A172 (cell line): ENCODE measurements around the gene CLIP2. TPM values are rescaled to one million over a fixed set of nuclear protein-coding genes. Genes with fewer than 3 reads are reported as not detected.
"Not testable (repeated sequence)": the region's sequence is repeated elsewhere in the genome, so short reads cannot be mapped to it uniquely, and the experiment has no call there.

Experiments
- DNase-seq: peaks from one replicate; pipeline ENCODE4 v3.0.0-alpha.2; 2015; ENCODE audit warnings: low spot score
- total RNA-seq: library from RNA; depleted of rRNA; stranded (reverse); fragments of >200 nt; shearing (Covaris generic); gene quantifications from 2 replicates; pipeline ENCODE4 v1.2.3, GENCODE V29; 2014

CLIP2 gene
- total RNA-seq, 1 experiment from 2014 or later: 43.9 TPM

DNA sequence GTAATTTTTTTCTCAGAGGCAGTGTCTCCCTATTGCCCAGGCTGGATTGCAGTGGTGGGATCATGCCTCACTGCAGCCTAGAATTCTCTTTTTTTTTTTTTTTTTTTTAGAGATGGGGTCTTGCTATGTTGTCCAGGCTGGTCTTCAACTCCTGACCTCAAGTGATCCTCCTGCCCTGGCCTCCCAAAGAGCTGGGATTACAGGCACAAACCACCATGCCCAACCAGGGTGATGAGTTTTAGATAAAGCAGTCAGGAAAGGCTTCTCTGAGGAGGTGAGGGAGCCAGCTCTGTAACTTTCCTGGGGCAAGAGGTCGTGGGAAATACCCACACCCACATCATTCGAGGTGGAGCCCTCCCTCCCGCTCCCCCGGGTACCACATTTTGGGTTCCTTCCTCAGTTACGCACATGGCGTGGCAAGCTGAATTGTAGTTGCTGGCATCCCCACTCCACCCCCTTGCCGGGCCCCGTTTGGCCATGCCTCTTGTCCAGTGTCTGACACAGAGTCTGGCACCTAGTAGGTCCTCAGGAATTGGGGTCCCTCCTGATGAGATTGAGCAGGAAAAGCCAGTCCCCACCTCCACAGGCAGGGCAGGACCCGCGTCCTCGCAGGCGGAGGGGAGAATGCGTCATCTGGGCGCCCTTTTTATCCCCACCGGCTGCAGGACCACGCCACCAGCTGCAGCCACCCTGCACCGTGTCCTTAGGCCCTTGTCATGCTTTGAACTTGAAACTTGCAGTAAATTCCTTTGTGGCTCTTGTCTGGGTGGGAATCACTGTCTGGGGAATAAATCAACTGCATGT, 43.4 kb downstream of the CLIP2 start:
- no peak for DNase-seq

DNA sequence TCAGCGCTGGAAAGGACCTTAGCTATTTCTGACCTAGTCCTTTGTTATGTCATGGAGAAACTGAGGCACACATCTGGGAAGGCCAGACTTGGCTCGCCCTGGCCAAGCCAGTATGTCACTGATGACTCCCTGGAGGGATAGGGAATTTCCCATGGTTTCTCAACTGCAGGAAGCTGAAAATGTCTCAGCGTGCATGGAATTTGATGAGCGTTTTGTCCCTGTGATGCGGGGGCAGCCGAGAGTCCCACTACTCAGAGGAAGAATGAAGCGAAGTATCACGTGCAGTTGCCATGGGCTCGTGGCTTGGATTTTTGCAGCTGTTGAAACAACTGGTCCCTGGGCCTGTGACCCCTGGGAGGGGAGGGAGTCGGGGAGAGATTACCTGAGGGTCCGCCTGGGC, 44.8 kb downstream of the CLIP2 start:
- DNase-seq: peak; percentile 82

DNA sequence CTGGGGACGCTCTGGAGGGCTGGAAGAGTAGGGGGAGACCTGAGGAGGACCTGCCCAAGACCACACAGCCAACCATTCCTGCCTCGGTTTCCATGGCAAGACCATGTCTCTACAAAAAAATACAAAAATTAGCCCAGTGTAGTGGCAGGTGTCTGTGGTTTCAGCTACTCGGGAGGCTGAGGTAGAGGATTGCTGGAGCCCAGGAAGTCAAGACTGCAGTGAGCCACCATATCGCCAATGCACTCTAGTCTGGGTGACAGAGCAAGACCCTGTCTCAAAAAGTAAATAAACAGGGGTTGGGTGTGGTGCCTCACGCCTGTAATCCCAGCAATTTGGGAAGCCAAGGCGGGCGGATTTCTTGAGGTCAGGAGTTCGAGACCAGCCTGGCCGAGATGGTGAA, 48.7 kb downstream of the CLIP2 start:
- DNase-seq: no peak

DNA sequence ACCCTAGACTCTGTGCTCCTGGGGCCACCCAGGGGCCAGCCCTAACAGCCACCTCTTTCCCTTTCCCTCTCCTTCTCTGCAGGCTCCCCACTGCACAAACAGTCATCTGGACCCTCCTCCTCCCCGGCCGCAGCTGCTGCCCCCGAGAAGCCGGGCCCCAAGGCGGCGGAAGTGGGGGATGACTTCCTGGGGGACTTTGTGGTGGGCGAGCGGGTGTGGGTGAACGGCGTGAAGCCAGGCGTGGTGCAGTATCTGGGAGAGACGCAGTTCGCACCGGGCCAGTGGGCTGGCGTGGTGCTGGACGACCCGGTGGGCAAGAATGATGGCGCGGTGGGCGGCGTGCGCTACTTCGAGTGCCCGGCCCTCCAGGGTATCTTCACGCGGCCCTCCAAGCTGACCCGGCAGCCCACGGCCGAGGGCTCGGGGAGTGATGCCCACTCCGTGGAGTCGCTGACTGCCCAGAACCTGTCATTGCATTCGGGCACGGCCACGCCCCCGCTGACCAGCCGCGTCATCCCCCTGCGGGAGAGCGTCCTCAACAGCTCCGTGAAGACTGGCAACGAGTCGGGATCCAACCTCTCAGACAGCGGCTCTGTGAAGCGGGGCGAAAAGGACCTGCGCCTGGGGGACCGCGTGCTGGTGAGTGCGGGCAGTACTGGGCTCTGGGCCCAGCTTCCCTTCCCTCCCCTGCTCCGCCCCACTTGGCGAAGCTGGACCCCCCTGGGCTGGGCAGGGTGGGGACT, 49.3 kb downstream of the CLIP2 start:
- DNase-seq: no peak

DNA sequence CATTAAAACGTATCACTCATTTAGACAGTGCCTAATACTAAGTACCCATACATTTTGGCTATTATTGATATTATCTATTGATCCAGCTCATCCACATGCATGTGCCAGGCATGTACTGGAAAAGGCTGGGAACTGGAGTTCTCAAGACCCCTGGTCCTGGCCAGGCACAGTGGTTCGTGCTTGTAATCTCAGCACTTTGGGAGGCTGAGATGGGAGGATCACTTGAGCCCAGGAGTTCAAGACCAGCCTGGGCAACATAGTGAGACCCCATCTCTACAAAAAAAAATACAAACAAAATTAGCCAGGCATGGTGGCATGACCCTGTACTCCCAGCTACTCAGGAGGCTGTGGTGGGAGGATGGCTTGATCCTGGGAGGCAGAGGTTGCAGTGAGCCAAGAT, 50.4 kb downstream of the CLIP2 start:
- DNase-seq: not testable (repeated sequence)

DNA sequence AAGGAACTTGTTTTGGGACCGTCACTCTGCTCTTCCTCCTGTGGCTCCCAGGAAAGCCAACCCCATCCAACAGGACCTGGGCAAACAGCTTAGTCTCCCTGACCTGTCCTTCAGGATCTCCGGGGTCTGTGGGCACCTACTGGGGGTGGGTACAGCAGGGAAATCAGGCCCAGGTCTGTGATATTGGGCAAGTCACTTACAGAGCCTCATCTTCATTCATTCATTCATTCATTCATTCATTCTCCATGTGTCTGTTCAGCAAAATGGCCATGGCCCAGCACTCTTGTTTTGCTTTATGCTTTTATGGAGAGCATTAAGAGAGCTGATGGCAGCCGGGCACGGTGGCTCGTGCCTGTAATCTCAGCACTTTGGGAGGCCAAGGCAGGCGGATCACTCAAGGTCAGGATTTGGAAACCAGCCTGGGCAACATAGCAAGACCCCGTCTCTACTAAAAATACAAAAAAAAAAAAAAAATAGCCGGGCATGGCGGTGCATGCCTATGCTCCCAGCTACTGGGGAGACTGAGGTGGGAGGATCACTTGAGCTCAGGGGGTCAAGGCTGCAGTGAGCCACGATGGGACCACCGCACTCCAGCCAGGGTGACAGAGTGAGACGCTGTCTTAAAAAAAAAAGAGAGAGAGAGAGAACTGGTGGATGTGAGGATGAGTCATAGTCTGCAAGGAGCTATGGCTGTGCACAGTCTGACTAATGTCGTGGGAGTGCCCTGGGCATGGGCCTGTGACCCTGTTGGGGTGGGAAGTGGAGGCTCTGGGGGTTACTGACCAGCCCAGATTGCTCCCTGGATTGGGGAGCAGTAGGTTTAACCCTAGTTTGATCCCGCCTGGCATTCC, 54.3 kb downstream of the CLIP2 start:
- peak; percentile 95 for DNase-seq

DNA sequence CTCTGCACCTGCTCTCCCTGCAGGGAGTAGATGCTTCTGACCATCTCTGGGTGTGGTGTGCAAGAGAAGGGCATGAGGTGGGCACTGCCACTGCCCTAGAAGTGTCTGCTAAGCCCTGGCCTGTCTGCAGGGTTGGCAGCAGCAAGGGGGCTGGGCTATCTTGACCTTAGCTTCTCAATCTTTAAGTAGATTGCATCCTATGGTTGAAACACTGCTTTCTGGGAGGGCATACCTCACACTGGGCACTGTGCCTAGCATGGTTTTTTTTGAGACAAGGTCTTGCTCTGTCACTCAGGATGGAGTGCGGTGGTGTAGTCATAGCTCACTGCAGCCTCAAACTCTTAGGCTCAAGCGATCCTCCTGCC, 54.9 kb downstream of the CLIP2 start:
- peak; percentile 84 for DNase-seq

DNA sequence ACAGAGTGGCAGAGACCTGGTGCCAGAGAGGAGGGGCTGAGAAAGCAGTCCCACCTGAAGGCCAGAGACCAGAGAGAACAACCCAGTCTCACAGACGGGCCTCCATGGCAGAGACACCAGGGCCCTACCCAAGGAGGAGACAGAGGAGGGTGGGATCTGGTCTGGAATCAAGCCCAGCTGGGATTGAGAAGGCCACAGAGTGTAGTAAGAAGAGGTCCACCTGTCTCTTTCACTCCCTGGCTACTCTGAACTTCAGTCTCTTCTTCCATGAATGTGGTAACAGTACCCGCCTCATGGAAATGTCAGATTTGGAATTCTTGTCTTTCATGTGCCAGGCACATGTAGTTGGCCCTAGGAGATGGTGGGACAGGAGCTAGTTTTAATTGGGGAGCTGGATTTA, 55.6 kb downstream of the CLIP2 start:
- no peak for DNase-seq

DNA sequence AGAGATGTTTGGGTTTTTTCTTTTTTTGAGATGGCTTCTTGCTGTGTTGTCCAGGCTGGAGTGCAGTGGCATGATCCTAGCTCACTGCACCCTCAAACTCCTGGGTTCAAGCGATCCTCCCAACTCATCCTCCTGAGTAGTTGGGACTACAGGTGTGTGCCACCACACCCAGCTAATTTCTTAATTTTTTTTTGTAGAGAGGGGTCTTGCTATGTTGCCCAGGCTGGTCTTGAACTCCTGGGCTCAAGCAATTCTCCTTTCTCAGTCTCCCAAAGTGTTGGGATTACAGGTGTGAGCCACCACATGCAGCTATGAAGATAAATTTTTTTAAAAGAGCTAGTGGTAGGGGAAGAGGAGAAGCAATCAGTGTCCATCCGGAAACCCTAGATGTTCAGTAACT, 56.8 kb downstream of the CLIP2 start:
- DNase-seq: no peak

DNA sequence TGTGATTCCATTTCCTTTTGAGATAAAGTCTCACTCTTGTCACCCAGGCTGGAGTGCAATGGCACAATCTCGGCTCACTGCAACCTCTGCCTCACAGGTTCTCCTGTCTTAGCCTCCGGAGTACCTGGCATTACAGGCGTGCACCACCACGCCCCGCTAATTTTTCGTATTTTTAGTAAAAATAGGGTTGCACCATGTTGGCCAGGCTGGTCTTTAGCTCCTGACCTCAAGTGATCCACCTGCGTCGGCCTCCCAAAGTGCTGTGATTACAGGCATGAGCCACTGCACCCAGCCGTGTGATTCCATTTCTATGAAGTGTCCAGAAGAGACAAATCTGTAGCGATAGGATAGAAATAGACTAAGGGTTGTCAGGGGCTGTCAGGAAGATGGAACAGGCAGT, 60.4 kb downstream of the CLIP2 start:
- no peak for DNase-seq

DNA sequence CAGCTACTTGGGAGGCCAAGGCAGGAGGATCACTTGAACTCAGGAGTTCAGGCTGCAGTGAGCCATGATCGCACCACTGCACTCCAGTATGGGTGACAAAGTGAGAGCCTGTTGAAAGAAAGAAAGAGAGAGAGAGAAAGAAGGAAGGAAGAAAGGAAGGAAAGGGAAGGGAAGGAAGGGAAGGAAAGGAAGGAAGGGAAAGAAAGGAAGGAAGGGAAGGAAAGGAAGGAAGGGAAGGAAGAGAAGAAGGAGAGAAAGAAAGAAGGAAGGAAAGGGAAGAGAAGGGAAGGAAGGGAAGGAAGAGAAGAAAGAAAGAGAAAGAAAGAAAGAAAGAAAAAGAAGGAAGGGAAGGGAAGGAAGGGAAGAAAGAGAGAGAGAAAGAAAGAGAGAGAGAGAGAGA, 61.5 kb downstream of the CLIP2 start:
- no peak for DNase-seq

DNA sequence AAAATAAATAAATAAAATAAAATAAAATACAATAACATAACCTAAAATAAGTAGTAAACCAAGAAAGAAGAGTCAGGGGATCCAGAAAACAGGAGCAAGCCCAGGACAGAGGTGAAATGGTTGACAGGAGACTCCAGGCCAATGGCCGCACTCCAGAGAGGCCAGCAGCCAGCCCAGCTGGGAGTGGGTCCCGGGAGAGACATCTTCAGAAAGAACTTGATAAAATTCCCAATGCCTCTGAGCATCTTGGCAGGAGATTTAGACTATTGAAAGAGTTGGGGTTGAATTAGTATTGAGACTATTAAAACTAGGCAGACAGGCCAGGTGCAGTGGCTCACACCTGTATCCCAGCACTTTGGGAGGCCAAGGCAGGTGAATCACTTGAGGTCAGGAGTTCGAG, 62.6 kb downstream of the CLIP2 start:
- DNase-seq: no peak

DNA sequence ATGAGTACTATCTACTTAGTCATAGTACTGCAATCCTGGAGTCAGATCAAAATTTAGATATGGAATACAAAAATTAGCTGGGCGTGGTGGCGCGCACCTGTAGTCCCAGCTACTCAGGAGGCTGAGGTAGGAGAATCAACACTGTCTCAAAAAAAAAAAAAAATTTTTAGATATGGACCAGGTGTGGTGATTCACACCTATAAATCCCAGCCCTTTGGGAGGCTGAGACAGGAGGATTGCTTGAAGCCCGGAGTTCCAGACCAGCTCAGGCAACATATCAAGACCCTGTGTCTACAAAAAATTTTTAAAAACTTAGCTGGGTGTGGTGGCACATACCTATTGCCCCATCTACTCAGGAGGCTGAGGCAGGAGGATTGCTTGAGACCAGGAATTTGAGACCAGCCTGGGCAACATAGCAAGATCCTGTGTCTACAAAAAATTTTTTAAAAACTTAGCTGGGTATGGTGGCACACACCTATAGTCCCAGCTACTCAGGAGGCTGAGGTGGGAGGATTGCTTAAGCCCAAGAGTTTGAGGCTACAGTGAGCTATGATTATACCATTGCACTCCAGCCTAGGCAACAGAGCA, 63.4 kb downstream of the CLIP2 start:
- DNase-seq: not testable (repeated sequence)

DNA sequence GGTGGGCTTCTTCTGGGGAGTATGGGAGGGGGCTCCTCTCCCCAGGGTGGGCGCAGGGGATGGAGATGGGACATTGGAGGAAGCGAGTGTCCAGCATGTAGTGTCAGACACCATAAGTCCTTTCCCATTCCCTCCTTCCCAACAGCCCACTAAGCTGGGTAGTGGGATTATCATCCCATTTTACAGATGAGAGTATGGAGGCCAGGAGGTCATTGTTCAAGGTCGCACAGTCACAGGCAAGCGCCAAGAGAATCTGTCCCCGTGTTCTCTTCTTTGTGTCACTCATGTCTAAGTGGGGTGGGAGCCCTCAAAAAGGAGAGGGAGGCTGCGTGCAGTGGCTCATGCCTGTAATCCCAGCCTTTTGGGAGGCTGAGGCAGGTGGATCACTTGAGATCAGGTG, 64.8 kb downstream of the CLIP2 start:
- DNase-seq: no peak

DNA sequence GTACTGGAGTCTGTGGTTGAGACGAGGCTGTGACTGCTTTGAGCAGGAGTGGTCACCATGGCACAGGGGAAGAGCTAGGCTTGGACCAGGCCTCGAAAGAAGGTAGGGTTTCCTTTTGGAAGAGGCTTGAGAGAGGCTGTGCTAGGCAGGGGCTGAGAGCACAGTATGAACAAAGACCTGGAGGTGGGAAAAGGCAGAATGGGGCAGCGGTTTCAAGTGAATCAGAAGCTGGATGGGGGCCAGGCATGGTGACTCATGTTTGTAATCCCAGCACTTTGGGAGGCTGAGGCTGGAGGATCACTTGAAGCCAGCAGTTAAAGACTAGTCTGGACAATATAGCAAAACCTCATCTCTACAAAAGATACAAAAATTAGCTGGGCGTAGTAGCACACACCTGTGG, 65.9 kb downstream of the CLIP2 start:
- DNase-seq: peak; percentile 98

DNA sequence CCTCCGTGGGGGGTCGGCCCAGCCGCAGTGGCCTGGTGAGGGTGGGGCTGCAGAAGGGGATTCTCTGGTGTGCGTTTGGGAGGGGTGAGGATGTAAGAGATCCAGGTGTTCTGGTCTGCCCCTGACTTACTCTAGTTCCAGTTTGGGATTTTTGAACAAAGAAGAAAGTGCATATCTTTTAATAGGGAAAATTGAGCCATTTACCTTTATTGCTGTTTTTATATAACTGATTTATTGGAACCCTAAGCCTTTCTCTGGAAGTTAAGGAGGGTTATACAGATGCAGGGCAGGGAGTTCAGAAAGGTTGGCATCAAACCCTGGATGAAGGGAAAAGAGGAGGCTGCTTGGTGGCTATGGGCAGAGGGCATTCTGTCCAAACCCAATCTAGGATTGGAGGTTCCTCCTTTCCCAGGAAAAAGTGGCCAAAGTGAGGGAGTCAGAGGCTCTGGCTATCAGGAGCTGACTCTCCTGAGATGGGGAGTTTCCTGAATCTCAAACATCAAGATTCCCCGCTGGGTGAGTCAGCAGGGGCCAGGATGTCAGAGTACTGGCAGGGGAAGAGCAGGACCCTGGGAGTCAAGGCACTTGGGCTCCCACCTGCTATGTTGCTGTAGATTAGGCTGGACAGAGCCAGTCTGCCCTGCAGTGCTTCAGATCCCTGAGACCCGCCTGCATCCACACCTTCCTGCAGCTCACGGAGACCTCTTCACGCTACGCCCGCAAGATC, 67.5 kb downstream of the CLIP2 start:
- peak; percentile 90 for DNase-seq

DNA sequence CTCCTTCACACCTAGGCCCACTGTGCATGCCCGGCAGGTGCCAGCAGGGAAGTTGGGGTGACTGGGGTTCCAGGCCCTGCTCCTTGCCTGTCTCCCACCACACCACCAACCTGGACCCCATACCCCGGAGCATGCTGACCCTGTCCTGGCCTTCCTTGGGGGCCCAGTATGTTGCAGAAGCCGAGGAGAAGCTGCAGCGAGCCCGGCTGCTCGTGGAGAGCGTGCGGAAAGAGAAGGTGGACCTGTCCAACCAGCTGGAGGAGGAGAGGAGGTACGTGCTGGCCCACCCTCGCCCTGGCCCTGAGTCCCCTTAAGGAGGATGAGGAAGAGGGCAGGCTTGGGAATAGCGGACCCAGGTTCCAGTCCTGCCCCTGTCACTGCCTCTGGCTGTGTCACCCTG, 70.8 kb downstream of the CLIP2 start:
- DNase-seq: no peak

DNA sequence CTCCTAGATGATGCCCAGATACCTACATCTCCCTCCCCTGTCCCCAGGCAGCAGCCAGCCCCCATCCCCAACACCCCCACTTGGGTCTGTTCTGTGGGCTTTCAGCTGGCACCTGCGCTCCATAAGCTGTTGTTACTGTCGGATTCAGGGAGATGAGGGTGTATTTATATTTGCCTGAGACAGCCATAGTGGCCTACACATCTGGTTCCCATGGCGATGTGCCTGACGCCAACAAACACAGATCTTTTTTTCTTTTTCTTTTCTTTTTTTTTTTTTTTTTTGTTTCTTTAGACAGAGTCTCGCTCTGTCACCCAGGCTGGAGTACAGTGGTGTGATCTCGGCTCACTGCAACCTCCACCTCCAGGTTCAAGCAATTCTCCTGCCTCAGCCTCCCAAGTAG, 73.1 kb downstream of the CLIP2 start:
- no peak for DNase-seq

DNA sequence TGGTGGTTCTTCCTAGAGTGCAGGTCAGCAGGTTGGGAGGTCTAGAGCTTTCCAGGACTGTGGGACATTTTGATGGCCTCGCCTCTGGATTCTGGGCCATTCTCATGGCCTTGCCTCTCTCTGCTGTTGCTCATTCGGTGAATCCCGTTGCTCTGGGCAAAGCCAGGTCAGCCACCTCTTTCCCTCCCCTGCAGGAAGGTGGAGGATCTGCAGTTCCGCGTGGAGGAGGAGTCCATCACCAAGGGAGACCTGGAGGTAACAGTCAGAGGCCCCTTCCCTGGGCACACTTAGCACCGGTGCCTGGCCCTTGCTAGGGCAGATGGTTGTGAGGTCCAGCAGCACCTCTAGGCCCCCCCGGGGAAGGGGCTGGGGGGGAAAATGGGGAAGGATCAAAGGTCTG, 74.9 kb downstream of the CLIP2 start:
- no peak for DNase-seq

DNA sequence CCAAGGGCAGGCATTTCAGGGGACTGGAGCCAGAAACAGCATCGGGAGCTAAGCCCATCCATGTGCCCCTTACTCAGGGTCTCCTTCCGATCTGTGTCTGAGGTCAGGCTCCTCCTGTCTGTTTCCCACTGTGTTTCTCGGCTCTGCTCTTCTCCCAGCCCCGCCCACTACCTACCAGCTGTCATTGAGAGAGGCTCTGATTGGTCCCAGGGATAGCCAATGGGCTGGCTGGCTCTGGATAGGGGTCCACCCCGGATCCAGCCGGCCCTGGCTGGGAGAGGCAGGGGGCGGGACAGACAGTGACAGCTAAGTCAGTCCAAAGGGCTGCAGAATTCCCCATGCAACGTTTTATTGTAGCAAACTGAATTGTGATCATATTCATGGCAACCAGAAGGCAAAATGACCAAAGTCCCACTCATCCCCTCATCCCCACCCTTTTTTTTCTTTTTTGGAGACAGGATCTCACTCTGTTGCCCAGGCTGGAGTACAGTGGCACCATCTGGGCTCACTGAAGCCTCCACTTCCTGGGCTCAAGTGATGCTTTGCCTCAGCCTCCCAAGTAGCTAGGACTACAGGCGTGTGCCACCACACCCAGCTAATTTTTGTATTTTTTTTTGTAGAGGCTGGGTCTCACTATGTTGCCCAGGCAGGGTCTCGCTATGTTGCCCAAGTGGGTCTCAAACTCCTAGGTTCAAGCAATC, 76.3 kb downstream of the CLIP2 start:
- peak; percentile 85 for DNase-seq
